DMS 273 (cell line): ENCODE data around the gene UPK3A.
"Not testable (repeated sequence)": the region's sequence is repeated elsewhere in the genome, so short reads cannot be mapped to it uniquely, and the experiment has no call there.

Experiments used
- DNase-seq: peaks from one replicate; lab custom pipeline; 2025; ENCODE audit not compliant: unreplicated experiment; lab: John Stamatoyannopoulos, UW

UPK3A gene

GRCh38 chr22:45254789-45255278 is 29.9 kb upstream of the UPK3A start:
- DNase-seq: no peak

GRCh38 chr22:45257941-45258340 is 26.8 kb upstream of the UPK3A start:
- not testable (repeated sequence) for DNase-seq

GRCh38 chr22:45259754-45260394 is 24.9 kb upstream of the UPK3A start:
- DNase-seq: no peak

GRCh38 chr22:45260395-45260759 is 24.4 kb upstream of the UPK3A start:
- not testable (repeated sequence) for DNase-seq

GRCh38 chr22:45261407-45262088 is 23.2 kb upstream of the UPK3A start:
- no peak for DNase-seq

- no peak for DNase-seq
These were observed 22.4 kb upstream of the UPK3A start for GRCh38 chr22:45262195-45262930.

- DNase-seq: peak; percentile 60
These were observed 21.8 kb upstream of the UPK3A start for GRCh38 chr22:45262931-45263462.

- peak; percentile 20 for DNase-seq
These were observed 21.1 kb upstream of the UPK3A start for GRCh38 chr22:45263463-45264269.

GRCh38 chr22:45265535-45265934 is 19.2 kb upstream of the UPK3A start:
- no peak for DNase-seq

- DNase-seq: peak; percentile 31
These were observed 16.4 kb upstream of the UPK3A start for GRCh38 chr22:45268167-45268957.

- DNase-seq: peak; percentile 87
These were observed 15.5 kb upstream of the UPK3A start for GRCh38 chr22:45268958-45269844.

GRCh38 chr22:45270095-45271020 is 14.4 kb upstream of the UPK3A start:
- no peak for DNase-seq

- DNase-seq: no peak
These were observed 13.0 kb upstream of the UPK3A start for GRCh38 chr22:45271667-45272201.

GRCh38 chr22:45272498-45272897 is 12.3 kb upstream of the UPK3A start:
- DNase-seq: no peak

- no peak for DNase-seq
These were observed 11.2 kb upstream of the UPK3A start for GRCh38 chr22:45273452-45274075.

- no peak for DNase-seq
These were observed 8.1 kb upstream of the UPK3A start for GRCh38 chr22:45276507-45277105.

- DNase-seq: not testable (repeated sequence)
These were observed 7.0 kb upstream of the UPK3A start for GRCh38 chr22:45277720-45278119.
